Peyer's patch (tissue), 4 donors: ENCODE results near the gene CALN1. TPM values are rescaled to one million over a fixed set of nuclear protein-coding genes. Genes with fewer than 3 reads are reported as not detected.

ENCODE experiments used
- DNase-seq, 3 donors: peaks; one replicate each; pipeline ENCODE4 v3.0.0-alpha.2; 2017 to 2019
- H3K27ac ChIP-seq, 4 donors: fragments of 200-600 bp; sonication (generic); one replicate each; pipeline ENCODE4 v1.5.1; 2016 to 2019
- H3K27me3 ChIP-seq, 2 donors: fragments of 200-600 bp; sonication (generic); one replicate each; pipeline ENCODE4 v1.5.1; 2019
- H3K36me3 ChIP-seq, 3 donors: fragments of 200-600 bp; sonication (generic); one replicate each; pipeline ENCODE4 v1.5.1; 2016 to 2019
- H3K4me1 ChIP-seq, 4 donors: fragments of 200-600 bp; sonication (generic); one replicate each; pipeline ENCODE4 v1.5.1; 2016 to 2019
- H3K4me3 ChIP-seq, 4 donors: fragments of 200-600 bp; sonication (generic); 1 replicate in 3 of 4; 2 replicates in 1 of 4; pipeline ENCODE4 v1.5.1; 2016 to 2019; ENCODE audit warnings: mild to moderate bottlenecking in 1 of 4
- H3K9me3 ChIP-seq, 4 donors: fragments of 200-600 bp; sonication (generic); one replicate each; pipeline ENCODE4 v1.5.1; 2016 to 2019; ENCODE audit warnings: mild to moderate bottlenecking in 1 of 4
- POLR2A ChIP-seq, 2 donors: fragments of 450-650 bp; IDR thresholded peaks; one replicate each; pipeline ENCODE4 v1.5.1; 2017; ENCODE audit warnings: antibody characterized with exemption in 2 of 2, mild to moderate bottlenecking in 2 of 2, moderate library complexity in 2 of 2
- total RNA-seq, 4 donors: library from RNA; depleted of rRNA; stranded (reverse); fragments of >200 nt; gene quantifications; one replicate each; pipeline ENCODE4 v1.1.0, GENCODE V29; 2016
- TF ChIP-seq, protein P1 (sequence below), 6 experiments: fragments of 450-650 bp in 4 of 6; fragments of 200-600 bp in 2 of 6; sonication (generic) in 1 of 6; IDR thresholded peaks; one replicate each; pipeline ENCODE4 v1.5.1; 2017 to 2019; ENCODE audit warnings: antibody characterized with exemption in 6 of 6, mild to moderate bottlenecking in 3 of 6, moderate library complexity in 1 of 6

Gene CALN1
- total RNA-seq, 4 donors from 2014 or later, result 0.13 TPM; not detected in 3

DNA sequence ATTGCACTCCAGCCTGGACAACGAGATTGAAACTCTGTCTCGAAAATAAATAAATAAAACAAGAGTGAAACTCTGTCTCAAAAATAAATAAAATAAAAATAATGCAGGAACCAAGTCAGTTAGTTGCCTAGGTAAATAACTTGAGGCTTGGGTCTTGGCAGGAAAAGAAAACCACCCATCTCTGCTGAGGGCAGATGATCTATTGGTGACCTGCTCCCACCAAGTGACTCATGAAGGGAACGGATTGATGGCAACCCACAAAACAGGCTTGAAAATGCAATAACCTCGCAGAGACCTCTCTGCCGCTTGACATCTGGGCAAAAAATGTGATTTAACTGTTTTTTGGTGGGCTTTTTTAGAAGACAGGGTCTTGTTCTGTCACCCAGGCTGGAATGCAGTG is 86.6 kb downstream of the CALN1 start:
- no peaks in the 10 kb centered on the region for H3K4me1 ChIP-seq
- no peaks in the 10 kb centered on the region for H3K27me3 ChIP-seq
- no peak overlapping the region for H3K4me3 ChIP-seq
- no peaks in the 10 kb centered on the region for H3K36me3 ChIP-seq
- no peak for TF ChIP-seq POLR2A (IDR thresholded peaks at IDR 0.05)
- TF ChIP-seq, protein P1, sequence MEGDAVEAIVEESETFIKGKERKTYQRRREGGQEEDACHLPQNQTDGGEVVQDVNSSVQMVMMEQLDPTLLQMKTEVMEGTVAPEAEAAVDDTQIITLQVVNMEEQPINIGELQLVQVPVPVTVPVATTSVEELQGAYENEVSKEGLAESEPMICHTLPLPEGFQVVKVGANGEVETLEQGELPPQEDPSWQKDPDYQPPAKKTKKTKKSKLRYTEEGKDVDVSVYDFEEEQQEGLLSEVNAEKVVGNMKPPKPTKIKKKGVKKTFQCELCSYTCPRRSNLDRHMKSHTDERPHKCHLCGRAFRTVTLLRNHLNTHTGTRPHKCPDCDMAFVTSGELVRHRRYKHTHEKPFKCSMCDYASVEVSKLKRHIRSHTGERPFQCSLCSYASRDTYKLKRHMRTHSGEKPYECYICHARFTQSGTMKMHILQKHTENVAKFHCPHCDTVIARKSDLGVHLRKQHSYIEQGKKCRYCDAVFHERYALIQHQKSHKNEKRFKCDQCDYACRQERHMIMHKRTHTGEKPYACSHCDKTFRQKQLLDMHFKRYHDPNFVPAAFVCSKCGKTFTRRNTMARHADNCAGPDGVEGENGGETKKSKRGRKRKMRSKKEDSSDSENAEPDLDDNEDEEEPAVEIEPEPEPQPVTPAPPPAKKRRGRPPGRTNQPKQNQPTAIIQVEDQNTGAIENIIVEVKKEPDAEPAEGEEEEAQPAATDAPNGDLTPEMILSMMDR (IDR thresholded peaks at IDR 0.05), result no peak
- DNase-seq, result no peak
- H3K9me3 ChIP-seq, result no peaks in the 10 kb centered on the region
- H3K27ac ChIP-seq, result no peak overlapping the region

DNA sequence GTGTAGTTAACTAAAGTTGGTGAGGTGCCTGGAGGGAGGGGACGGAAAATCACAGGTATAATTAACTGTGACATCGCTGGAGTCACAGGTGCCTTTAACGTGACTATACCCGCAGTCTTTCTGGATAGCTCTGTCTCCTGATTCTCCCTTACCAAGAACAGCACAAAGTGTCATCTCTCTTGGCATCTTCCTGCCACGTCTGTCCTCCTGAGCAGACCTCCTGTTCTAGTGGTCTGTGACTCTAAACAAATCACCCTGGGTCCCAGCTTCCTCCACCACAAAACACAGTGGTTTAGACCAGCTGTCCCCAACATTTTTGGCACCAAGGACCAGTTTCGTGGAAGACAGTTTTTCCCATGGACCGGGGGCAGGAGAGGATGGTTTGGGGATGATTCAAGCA is 90.5 kb downstream of the CALN1 start:
- no peaks in the 10 kb centered on the region for H3K36me3 ChIP-seq
- H3K4me1 ChIP-seq, result no peaks in the 10 kb centered on the region
- H3K4me3 ChIP-seq, result no peak overlapping the region
- no peak overlapping the region for H3K27ac ChIP-seq
- no peak for DNase-seq
- no peaks in the 10 kb centered on the region for H3K27me3 ChIP-seq
- no peaks in the 10 kb centered on the region for H3K9me3 ChIP-seq
- TF ChIP-seq POLR2A (IDR thresholded peaks at IDR 0.05), result no peak
- TF ChIP-seq, protein P1 (IDR thresholded peaks at IDR 0.05), result no peak

DNA sequence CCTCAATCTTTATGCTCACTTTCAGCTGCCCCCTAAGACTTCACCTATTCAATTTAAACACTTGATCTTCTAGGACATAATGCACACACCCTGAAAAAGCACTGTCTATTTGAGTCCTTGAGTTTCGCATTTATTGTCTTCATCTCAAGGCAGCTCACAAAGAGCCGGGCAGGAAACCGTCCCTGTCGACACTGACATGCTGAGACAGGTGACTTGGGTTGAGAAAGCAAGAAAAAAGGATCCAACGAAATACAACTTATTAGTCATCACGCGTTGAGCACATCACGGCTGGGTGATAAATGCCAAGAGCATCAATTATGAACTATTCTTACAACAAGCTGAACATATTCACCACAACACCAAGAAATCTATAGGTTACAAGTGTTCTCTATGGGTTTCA is 91.1 kb downstream of the CALN1 start:
- no peak overlapping the region for H3K27ac ChIP-seq
- no peaks in the 10 kb centered on the region for H3K4me1 ChIP-seq
- H3K4me3 ChIP-seq, result no peak overlapping the region
- H3K9me3 ChIP-seq, result no peaks in the 10 kb centered on the region
- no peak for DNase-seq
- H3K27me3 ChIP-seq, result no peaks in the 10 kb centered on the region
- TF ChIP-seq, protein P1 (IDR thresholded peaks at IDR 0.05), result no peak
- TF ChIP-seq POLR2A (IDR thresholded peaks at IDR 0.05), result no peak
- H3K36me3 ChIP-seq, result no peaks in the 10 kb centered on the region

DNA sequence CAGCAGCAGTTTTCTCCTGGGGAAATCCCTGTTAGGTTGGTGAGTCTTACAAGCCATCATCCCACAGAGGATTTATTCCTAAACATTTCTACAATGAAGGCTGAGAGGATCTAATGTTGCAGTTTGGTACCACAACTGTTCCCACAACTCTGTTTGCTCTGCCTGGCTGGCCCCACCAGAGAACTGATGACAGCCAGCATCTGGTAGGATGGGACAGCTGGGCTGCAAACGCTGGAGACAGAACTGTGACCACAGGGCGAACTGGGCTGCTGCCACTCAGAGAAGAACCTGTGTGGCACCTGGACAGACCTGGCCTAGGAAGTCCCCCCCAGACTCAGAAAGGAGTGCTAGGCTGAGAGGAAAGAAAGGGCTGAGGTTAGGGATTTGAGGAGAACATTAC is 94.8 kb downstream of the CALN1 start:
- Histone ChIP-seq H3K4me3 (no peak overlapping the region), H3K27me3 (no peaks in the 10 kb centered on the region), H3K4me1 (no peaks in the 10 kb centered on the region), H3K36me3 (no peaks in the 10 kb centered on the region), H3K9me3 (no peaks in the 10 kb centered on the region), H3K27ac (no peak overlapping the region)
- DNase-seq, result no peak
- TF ChIP-seq, protein P1 (IDR thresholded peaks at IDR 0.05), result no peak
- no peak for TF ChIP-seq POLR2A (IDR thresholded peaks at IDR 0.05)

DNA sequence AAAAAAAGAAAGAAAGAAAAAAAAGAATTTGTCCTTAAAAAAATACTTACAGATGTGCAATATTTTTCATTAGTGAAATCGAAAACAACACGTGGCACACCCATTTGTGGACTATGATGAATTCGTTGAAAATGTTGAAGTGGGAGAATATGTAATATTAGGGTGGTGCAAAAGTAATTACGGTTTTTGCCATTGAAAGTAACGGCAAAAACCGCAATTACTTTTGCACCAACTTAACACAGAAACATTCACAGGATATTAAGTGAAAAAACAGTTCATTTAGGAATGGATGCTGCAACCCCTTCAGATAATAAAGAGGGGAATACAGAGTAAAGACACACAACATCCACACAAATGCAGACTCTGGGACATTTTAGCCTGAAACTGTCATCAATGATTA is 96.0 kb downstream of the CALN1 start:
- Histone ChIP-seq H3K27ac (no peak overlapping the region), H3K9me3 (no peaks in the 10 kb centered on the region), H3K4me3 (no peak overlapping the region), H3K27me3 (no peaks in the 10 kb centered on the region), H3K36me3 (no peaks in the 10 kb centered on the region), H3K4me1 (no peaks in the 10 kb centered on the region)
- no peak for DNase-seq
- TF ChIP-seq, protein P1 (IDR thresholded peaks at IDR 0.05), result no peak
- no peak for TF ChIP-seq POLR2A (IDR thresholded peaks at IDR 0.05)

DNA sequence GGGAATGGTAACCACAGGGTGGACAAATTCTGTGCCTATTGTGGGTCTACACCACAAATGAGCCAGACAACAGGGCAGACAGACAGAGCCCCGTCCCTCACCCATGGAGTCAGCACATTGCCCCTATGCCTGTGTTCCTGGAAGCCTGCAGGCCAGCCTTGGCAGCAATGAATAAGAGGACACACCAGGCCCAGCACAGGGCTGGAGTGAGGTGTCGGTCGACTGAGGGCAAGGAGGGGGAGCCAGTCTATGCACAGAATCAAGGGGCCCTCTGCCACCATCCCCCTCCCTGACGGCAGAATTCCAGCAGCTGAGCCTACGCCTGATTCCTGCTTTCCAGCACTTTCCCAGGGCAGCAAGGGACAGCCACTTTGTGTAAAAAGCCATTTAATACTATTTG is 98.2 kb downstream of the CALN1 start:
- no peak for DNase-seq
- Histone ChIP-seq H3K27ac (no peak overlapping the region), H3K4me1 (no peaks in the 10 kb centered on the region), H3K9me3 (no peaks in the 10 kb centered on the region), H3K27me3 (no peaks in the 10 kb centered on the region), H3K36me3 (no peaks in the 10 kb centered on the region), H3K4me3 (no peak overlapping the region)
- no peak for TF ChIP-seq POLR2A (IDR thresholded peaks at IDR 0.05)
- TF ChIP-seq, protein P1 (IDR thresholded peaks at IDR 0.05), result no peak
